ENCODE measurements around the gene GNG13. TPM values are rescaled to one million over a fixed set of nuclear protein-coding genes. Genes with fewer than 3 reads are reported as not detected.

Gene GNG13
- total RNA-seq, 3 donors from 2014 or later = 0.31 to 1.0 TPM; not detected in 1

GRCh38 chr16:833411-833810 lies 32.9 kb upstream of the GNG13 start:
- Histone ChIP-seq H3K4me3 (no peak overlapping the region), H3K9me3 (peaks cover 19% of the 10 kb centered on the region), H3K4me1 (ENCODE audit: low read depth) (peaks cover 10% of the 10 kb centered on the region), H3K36me3 (ENCODE audit: low read depth) (no peaks in the 10 kb centered on the region)
- DNase-seq (no peak), ATAC-seq (no peak)
- TF ChIP-seq CTCF (IDR thresholded peaks at IDR 0.05) = no peak
- intact Hi-C loops (cut with DNase I, micrococcal nuclease) = no loop called here

- H3K9me3 ChIP-seq = peaks cover 19% of the 10 kb centered on the region
- H3K36me3 ChIP-seq (ENCODE audit: low read depth) = no peaks in the 10 kb centered on the region
- DNase-seq (peak in 2 of 3 donors; percentile 52 to 66), ATAC-seq (peak; percentile 84)
- intact Hi-C loops (cut with DNase I, micrococcal nuclease) = no loop called here
- TF ChIP-seq CTCF (IDR thresholded peaks at IDR 0.05) = no peak
- no peak overlapping the region for H3K4me3 ChIP-seq
- H3K4me1 ChIP-seq (ENCODE audit: low read depth) = peaks cover 10% of the 10 kb centered on the region
Observed at GRCh38 chr16:832652-833336, 32.3 kb upstream of the GNG13 start.

GRCh38 chr16:831571-832413 lies 31.3 kb upstream of the GNG13 start:
- H3K4me1 ChIP-seq (ENCODE audit: low read depth) = peaks cover 10% of the 10 kb centered on the region
- no peaks in the 10 kb centered on the region for H3K36me3 ChIP-seq (ENCODE audit: low read depth)
- TF ChIP-seq CTCF (IDR thresholded peaks at IDR 0.05) = no peak
- intact Hi-C loops (cut with DNase I, micrococcal nuclease) = no loop called here
- ATAC-seq (peak; percentile 61), DNase-seq (peak in 1 of 3 donors; percentile 14)
- H3K4me3 ChIP-seq = no peak overlapping the region
- peaks cover 11% of the 10 kb centered on the region for H3K9me3 ChIP-seq

- Histone ChIP-seq H3K36me3 (ENCODE audit: low read depth) (no peaks in the 10 kb centered on the region), H3K4me3 (no peak overlapping the region), H3K9me3 (peaks cover 4% of the 10 kb centered on the region), H3K4me1 (ENCODE audit: low read depth) (peaks cover 10% of the 10 kb centered on the region)
- DNase-seq (no peak), ATAC-seq (no peak)
- intact Hi-C loops (cut with DNase I, micrococcal nuclease) = no loop called here
- no peak for TF ChIP-seq CTCF (IDR thresholded peaks at IDR 0.05)
Observed at GRCh38 chr16:830871-831570, 30.5 kb upstream of the GNG13 start.

GRCh38 chr16:830107-830870 lies 29.8 kb upstream of the GNG13 start:
- no peak for TF ChIP-seq CTCF (IDR thresholded peaks at IDR 0.05)
- DNase-seq = no peak
- intact Hi-C loops (cut with DNase I, micrococcal nuclease) = no loop called here
- Histone ChIP-seq H3K4me3 (no peak overlapping the region), H3K4me1 (ENCODE audit: low read depth) (peaks cover 10% of the 10 kb centered on the region), H3K9me3 (no peaks in the 10 kb centered on the region), H3K36me3 (ENCODE audit: low read depth) (no peaks in the 10 kb centered on the region)
- no peak for ATAC-seq

Measured in mucosa of descending colon (tissue), 3 donors.